K562 (cell line): ENCODE data around the gene CAPN2. TPM values are rescaled to one million over a fixed set of nuclear protein-coding genes. Genes with fewer than 3 reads are reported as not detected.

Experiments used
- CEBPB ChIP-seq: fragments of 450-650 bp; IDR thresholded peaks from 2 replicates; pipeline ENCODE4 v1.6.1; 2016; ENCODE audit warnings: missing genetic modification characterization, missing compliant biosample characterization
- CEBPG ChIP-seq, 3 experiments: fragments of 200-800 bp in 1 of 3; sonication (Bioruptor generic) in 1 of 3; sonication (generic) in 1 of 3; formaldehyde crosslinking in 1 of 3; IDR thresholded peaks in 2 of 3; conservative IDR thresholded peaks in 1 of 3; 2 replicates each; pipeline versions ENCODE4 v1.6.1 to v1.8.0; 2016 to 2022; ENCODE audit warnings: missing compliant biosample characterization in 2 of 3, missing genetic modification characterization in 2 of 3, mild to moderate bottlenecking in 1 of 3, missing genetic modification reagents in 1 of 3
- HLTF ChIP-seq: fragments of 450-650 bp; IDR thresholded peaks from 2 replicates; pipeline ENCODE4 v1.6.1; 2016
- NCOA4 ChIP-seq: fragments of 450-650 bp; IDR thresholded peaks from 2 replicates; pipeline ENCODE4 v1.6.1; 2018; ENCODE audit warnings: mild to moderate bottlenecking; ENCODE audit not compliant: partially characterized antibody
- RBM14 ChIP-seq: fragments of 200-400 bp; formaldehyde crosslinking; IDR thresholded peaks from 2 replicates; pipeline ENCODE4 v1.6.1; 2018; ENCODE audit warnings: low read depth, mild to moderate bottlenecking, low read length, moderate library complexity, borderline replicate concordance; ENCODE audit not compliant: insufficient read depth
- RCOR1 ChIP-seq, 2 experiments: IDR thresholded peaks; 2 replicates each; pipeline ENCODE4 v1.6.1; 2012; ENCODE audit warnings: low read depth in 2 of 2, low read length in 2 of 2, borderline replicate concordance in 1 of 2, improper control_type of control experiment in 1 of 2
- ZNF57 ChIP-seq: fragments of 450-650 bp; formaldehyde crosslinking; IDR thresholded peaks from 2 replicates; pipeline ENCODE4 v1.4.0; 2020; ENCODE audit warnings: mild to moderate bottlenecking, moderate library complexity
- ZNF668 ChIP-seq: fragments of 250-450 bp; sonication (Bioruptor Pico); IDR thresholded peaks from 2 replicates; pipeline ENCODE4 v1.8.0; 2022; ENCODE audit warnings: mild to moderate bottlenecking, inconsistent platforms
- ZSCAN32 ChIP-seq: fragments of 450-650 bp; formaldehyde crosslinking; IDR thresholded peaks from 2 replicates; pipeline ENCODE4 v1.4.0; 2020; ENCODE audit warnings: mild to moderate bottlenecking, moderate library complexity
- polyA plus RNA-seq, 8 experiments: library from polyadenylated mRNA; depleted of rRNA in 4 of 8; stranded (reverse) in 5 of 8; unstranded in 3 of 8; fragments of >200 nt; fragmentation: Nextera tagmentation in 2 of 8; fragmentation: Illumina TruSeq in 1 of 8; extraction: Ambion mirVana in 2 of 8; extraction: Trizol in 1 of 8; gene quantifications; 2 replicates each; pipeline versions ENCODE4 v1.2.1 to v1.2.3, GENCODE V29; 2011 to 2014; ENCODE audit warnings: inconsistent platforms in 1 of 8, missing spikeins in 1 of 8
- total RNA-seq, 7 experiments: library from RNA; depleted of rRNA in 6 of 7; stranded (reverse); fragments of >200 nt in 6 of 7; fragmentation: Illumina TruSeq in 2 of 7; extraction: Trizol in 2 of 7; gene quantifications; 2 replicates each; pipeline versions ENCODE4 v1.2.1 to v1.2.3, GENCODE V29; 2011 to 2021; ENCODE audit warnings: low replicate concordance in 1 of 7
- TF ChIP-seq, protein P1 (sequence below): fragments of 250-450 bp; sonication (Bioruptor Pico); IDR thresholded peaks from 2 replicates; pipeline ENCODE4 v1.5.0; 2021; ENCODE audit warnings: mild to moderate bottlenecking, moderate library complexity
- TF ChIP-seq, protein P2 (sequence below): fragments of 450-650 bp; conservative IDR thresholded peaks from 2 replicates; pipeline ENCODE4 v1.6.1; 2016; ENCODE audit warnings: missing genetic modification characterization, low read depth, mild to moderate bottlenecking, missing compliant biosample characterization, moderate library complexity
- TF ChIP-seq, protein P3 (sequence below): fragments of 450-650 bp; IDR thresholded peaks from 2 replicates; pipeline ENCODE4 v1.6.1; 2016
- TF ChIP-seq, protein P4 (sequence below), 2 experiments: fragments of 450-650 bp in 1 of 2; sonication (generic) in 1 of 2; formaldehyde crosslinking in 1 of 2; IDR thresholded peaks in 1 of 2; conservative IDR thresholded peaks in 1 of 2; 2 replicates each; pipeline versions ENCODE4 v1.6.1 to v1.8.1; 2016 to 2023; ENCODE audit warnings: mild to moderate bottlenecking in 2 of 2, moderate library complexity in 2 of 2, inconsistent platforms in 1 of 2, missing genetic modification reagents in 1 of 2
- TF ChIP-seq, protein P5 (sequence below), 2 experiments: IDR thresholded peaks in 1 of 2; conservative IDR thresholded peaks in 1 of 2; 2 replicates each; pipeline ENCODE4 v1.6.1; 2016; ENCODE audit warnings: low read depth in 2 of 2, mild to moderate bottlenecking in 1 of 2, missing compliant biosample characterization in 1 of 2, missing genetic modification characterization in 1 of 2, moderate library complexity in 1 of 2
- TF ChIP-seq, protein P6 (sequence below): fragments of 250-450 bp; sonication (Bioruptor Pico); IDR thresholded peaks from 2 replicates; pipeline ENCODE4 v1.5.0; 2020; ENCODE audit warnings: mild to moderate bottlenecking

Gene CAPN2
- total and polyA plus RNA-seq, 9 of the 15 experiments (the other 6 are each of a cell fraction or from before 2014, with no cell fraction given) = 24.6 to 157 (median 101) TPM

DNA sequence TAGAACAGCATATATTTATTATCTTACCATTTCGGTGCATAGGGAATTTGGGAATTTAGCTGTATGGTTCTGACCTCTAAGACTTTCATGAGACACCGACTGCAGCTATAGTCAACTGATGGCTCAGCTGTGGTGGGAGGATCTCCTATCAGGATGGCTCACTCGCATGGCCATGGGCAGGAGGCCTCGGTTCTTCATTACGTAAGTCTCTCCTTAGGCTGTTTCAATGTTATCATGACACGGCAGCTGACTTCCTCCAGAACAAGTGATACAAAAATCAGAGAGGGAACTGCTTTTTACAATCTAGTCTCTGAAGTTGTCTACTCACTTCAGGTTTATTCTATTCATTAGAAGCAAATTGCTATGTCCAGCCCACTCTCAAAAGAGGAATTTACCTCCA lies 33.5 kb upstream of the CAPN2 start (continued):
- TF ChIP-seq NCOA4 (no peak), ZSCAN32 (CRISPR knock-in tag) (no peak), ZNF668 (CRISPR knock-in tag) (no peak), CEBPG (CRISPR knock-in tag; IDR thresholded peaks at IDR 0.05) (peak; percentile 74), CEBPG (tag; conservative IDR thresholded peaks at IDR 0.05 in 1 of 2, IDR thresholded peaks at IDR 0.05 in 1 of 2) (peak; percentile 65 to 87), HLTF (no peak), CEBPB (tag) (peak; percentile 90), RBM14 (no peak), RCOR1 (IDR thresholded peaks at IDR 0.05; ENCODE audit: borderline replicate concordance in 1 of 2, low read depth in 2 of 2, low read length in 2 of 2) (peak; percentile 97 to 99), ZNF57 (CRISPR knock-in tag) (no peak)
- TF ChIP-seq, protein P1, sequence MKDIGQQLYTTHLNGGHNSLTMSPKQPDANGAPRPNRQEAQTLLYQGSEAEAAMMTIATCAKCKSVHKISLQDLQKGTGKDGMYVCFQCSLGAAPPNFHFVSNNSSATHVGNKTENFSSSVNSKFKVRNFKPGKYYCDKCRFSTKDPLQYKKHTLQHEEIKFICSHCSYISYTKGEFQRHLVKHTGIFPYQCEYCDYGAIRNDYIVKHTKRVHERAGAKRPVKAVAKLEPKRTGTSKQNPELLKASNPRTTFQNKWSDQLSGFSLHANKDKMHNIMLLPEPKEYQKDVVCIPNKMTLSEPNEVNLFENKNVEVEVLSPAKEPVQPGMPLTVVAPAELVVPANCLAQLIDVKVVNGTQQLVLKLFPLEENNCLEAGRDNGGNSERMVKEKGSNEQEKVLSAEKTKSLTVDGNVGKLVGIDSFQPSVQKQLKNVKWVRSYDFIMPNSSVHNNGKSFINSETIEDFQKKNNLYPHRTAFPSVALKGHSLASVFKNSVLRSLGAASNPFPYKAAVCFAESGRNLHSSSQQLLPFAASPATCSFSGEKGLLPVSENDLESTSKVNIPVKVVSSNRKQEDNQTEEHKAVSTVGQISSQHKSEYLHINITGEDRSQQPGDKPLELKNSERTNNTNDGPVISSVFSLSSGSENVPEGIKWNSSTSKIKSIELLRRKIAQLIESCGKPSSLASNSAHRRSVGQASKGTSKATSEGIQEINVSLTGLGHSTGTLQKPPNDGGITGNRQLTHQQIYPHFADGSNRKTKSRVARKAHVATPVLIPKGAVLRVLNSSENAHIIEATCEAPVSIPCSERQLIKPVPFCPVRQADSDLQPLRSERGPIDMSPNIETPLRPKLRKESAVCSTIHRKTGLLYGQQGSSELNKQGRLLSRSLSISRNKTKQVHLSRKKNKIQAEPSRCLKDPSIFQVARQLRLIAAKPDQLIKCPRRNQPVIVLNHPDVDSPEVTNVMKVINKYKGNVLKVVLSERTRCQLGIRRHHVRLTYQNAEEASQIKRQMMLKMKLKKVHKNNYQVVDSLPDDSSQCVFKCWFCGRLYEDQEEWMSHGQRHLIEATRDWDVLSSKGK (CRISPR knock-in tag) = no peak
- TF ChIP-seq, protein P2, sequence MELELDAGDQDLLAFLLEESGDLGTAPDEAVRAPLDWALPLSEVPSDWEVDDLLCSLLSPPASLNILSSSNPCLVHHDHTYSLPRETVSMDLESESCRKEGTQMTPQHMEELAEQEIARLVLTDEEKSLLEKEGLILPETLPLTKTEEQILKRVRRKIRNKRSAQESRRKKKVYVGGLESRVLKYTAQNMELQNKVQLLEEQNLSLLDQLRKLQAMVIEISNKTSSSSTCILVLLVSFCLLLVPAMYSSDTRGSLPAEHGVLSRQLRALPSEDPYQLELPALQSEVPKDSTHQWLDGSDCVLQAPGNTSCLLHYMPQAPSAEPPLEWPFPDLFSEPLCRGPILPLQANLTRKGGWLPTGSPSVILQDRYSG (tag) = peak; percentile 53; the same call in 1 of the 2 replicates
- TF ChIP-seq, protein P3, sequence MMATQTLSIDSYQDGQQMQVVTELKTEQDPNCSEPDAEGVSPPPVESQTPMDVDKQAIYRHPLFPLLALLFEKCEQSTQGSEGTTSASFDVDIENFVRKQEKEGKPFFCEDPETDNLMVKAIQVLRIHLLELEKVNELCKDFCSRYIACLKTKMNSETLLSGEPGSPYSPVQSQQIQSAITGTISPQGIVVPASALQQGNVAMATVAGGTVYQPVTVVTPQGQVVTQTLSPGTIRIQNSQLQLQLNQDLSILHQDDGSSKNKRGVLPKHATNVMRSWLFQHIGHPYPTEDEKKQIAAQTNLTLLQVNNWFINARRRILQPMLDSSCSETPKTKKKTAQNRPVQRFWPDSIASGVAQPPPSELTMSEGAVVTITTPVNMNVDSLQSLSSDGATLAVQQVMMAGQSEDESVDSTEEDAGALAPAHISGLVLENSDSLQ = peak; percentile 40; the same call in 1 of the 2 replicates
- TF ChIP-seq, protein P4, sequence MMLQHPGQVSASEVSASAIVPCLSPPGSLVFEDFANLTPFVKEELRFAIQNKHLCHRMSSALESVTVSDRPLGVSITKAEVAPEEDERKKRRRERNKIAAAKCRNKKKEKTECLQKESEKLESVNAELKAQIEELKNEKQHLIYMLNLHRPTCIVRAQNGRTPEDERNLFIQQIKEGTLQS (IDR thresholded peaks at IDR 0.05) = peak; percentile 82
- TF ChIP-seq, protein P4 (CRISPR knock-in tag; conservative IDR thresholded peaks at IDR 0.05) = peak; percentile 67; the same call in 1 of the 2 replicates
- TF ChIP-seq, protein P5, sequence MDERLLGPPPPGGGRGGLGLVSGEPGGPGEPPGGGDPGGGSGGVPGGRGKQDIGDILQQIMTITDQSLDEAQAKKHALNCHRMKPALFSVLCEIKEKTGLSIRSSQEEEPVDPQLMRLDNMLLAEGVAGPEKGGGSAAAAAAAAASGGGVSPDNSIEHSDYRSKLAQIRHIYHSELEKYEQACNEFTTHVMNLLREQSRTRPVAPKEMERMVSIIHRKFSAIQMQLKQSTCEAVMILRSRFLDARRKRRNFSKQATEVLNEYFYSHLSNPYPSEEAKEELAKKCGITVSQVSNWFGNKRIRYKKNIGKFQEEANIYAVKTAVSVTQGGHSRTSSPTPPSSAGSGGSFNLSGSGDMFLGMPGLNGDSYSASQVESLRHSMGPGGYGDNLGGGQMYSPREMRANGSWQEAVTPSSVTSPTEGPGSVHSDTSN (CRISPR knock-in tag; IDR thresholded peaks at IDR 0.05; ENCODE audit: low read depth) = no peak
- TF ChIP-seq, protein P5 (tag; conservative IDR thresholded peaks at IDR 0.05; ENCODE audit: low read depth) = no peak
- TF ChIP-seq, protein P6, sequence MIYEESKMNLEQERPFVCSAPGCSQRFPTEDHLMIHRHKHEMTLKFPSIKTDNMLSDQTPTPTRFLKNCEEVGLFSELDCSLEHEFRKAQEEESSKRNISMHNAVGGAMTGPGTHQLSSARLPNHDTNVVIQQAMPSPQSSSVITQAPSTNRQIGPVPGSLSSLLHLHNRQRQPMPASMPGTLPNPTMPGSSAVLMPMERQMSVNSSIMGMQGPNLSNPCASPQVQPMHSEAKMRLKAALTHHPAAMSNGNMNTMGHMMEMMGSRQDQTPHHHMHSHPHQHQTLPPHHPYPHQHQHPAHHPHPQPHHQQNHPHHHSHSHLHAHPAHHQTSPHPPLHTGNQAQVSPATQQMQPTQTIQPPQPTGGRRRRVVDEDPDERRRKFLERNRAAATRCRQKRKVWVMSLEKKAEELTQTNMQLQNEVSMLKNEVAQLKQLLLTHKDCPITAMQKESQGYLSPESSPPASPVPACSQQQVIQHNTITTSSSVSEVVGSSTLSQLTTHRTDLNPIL (CRISPR knock-in tag) = no peak
